Pulmonary artery endothelial cell (primary cell): ENCODE measurements around the gene IGF1. TPM values are rescaled to one million over a fixed set of nuclear protein-coding genes. Genes with fewer than 3 reads are reported as not detected.

ENCODE experiments used
- DNase-seq: peaks from one replicate; pipeline ENCODE4 v3.0.0-alpha.2; 2011; ENCODE audit warnings: low read depth, low spot score
- total RNA-seq: library from RNA; depleted of rRNA; stranded (reverse); fragments of >200 nt; gene quantifications from 2 replicates; pipeline ENCODE4 v1.2.3, GENCODE V29; 2014

IGF1 gene
- total RNA-seq, 1 donor from 2014 or later = 0.20 TPM

GRCh38 chr12:102429211-102430154 lies 50.9 kb downstream of the IGF1 start:
- no peak for DNase-seq

GRCh38 chr12:102427543-102427941 lies 52.8 kb downstream of the IGF1 start:
- DNase-seq = no peak

- no peak for DNase-seq
These were observed 53.5 kb downstream of the IGF1 start for GRCh38 chr12:102426599-102427542.

GRCh38 chr12:102425109-102426039 lies 55.0 kb downstream of the IGF1 start:
- no peak for DNase-seq

GRCh38 chr12:102423462-102423861 lies 56.9 kb downstream of the IGF1 start:
- DNase-seq = no peak

- DNase-seq = no peak
These were observed 58.4 kb downstream of the IGF1 start for GRCh38 chr12:102421802-102422583.

- no peak for DNase-seq
These were observed 61.1 kb downstream of the IGF1 start for GRCh38 chr12:102419094-102419764.

GRCh38 chr12:102417055-102417454 lies 63.3 kb downstream of the IGF1 start:
- no peak for DNase-seq

GRCh38 chr12:102415515-102415914 lies 64.8 kb downstream of the IGF1 start:
- no peak for DNase-seq

- no peak for DNase-seq
These were observed 67.0 kb downstream of the IGF1 start for GRCh38 chr12:102413396-102413795.

- no peak for DNase-seq
These were observed 69.9 kb downstream of the IGF1 start for GRCh38 chr12:102410511-102410910.

GRCh38 chr12:102408487-102409297 lies 71.7 kb downstream of the IGF1 start:
- DNase-seq = no peak

- no peak for DNase-seq
These were observed 72.4 kb downstream of the IGF1 start for GRCh38 chr12:102407776-102408486.

- no peak for DNase-seq
These were observed 74.3 kb downstream of the IGF1 start for GRCh38 chr12:102406033-102406584.

GRCh38 chr12:102401087-102401486 lies 79.3 kb downstream of the IGF1 start:
- DNase-seq = no peak

GRCh38 chr12:102399653-102400052 lies 80.7 kb downstream of the IGF1 start:
- DNase-seq = no peak

GRCh38 chr12:102396276-102396675 lies 84.1 kb downstream of the IGF1 start:
- no peak for DNase-seq

GRCh38 chr12:102394200-102394599 lies 86.2 kb downstream of the IGF1 start:
- DNase-seq = no peak
